IPS-18a (cell line): Measurements from ENCODE around the gene GMIP.
A peak's percentile ranks its signal among the peaks of the same experiment; 100 is the strongest.
"Not testable (repeated sequence)": the region's sequence is repeated elsewhere in the genome, so short reads cannot be mapped to it uniquely, and the experiment has no call there.

ENCODE experiments used
- H3K27ac ChIP-seq: one replicate; pipeline ENCODE4 v1.5.1; 2013; ENCODE audit warnings: low read length
- H3K27me3 ChIP-seq: one replicate; pipeline ENCODE4 v1.6.1; 2013; ENCODE audit warnings: mild to moderate bottlenecking, low read length; ENCODE audit not compliant: control insufficient read depth, insufficient read depth
- H3K36me3 ChIP-seq: one replicate; pipeline ENCODE4 v1.6.1; 2013; ENCODE audit warnings: low read depth, low read length; ENCODE audit not compliant: control insufficient read depth
- H3K4me1 ChIP-seq: one replicate; pipeline ENCODE4 v1.6.1; 2013; ENCODE audit warnings: low read depth, low read length; ENCODE audit not compliant: control insufficient read depth
- H3K4me3 ChIP-seq: one replicate; pipeline ENCODE4 v1.5.1; 2013; ENCODE audit warnings: low read length
- H3K9ac ChIP-seq: one replicate; pipeline ENCODE4 v1.6.1; 2013; ENCODE audit warnings: mild to moderate bottlenecking, low read length, moderate library complexity
- H3K9me3 ChIP-seq: one replicate; pipeline ENCODE4 v1.6.1; 2013; ENCODE audit warnings: low read depth, low read length; ENCODE audit not compliant: control insufficient read depth

GMIP gene

DNA sequence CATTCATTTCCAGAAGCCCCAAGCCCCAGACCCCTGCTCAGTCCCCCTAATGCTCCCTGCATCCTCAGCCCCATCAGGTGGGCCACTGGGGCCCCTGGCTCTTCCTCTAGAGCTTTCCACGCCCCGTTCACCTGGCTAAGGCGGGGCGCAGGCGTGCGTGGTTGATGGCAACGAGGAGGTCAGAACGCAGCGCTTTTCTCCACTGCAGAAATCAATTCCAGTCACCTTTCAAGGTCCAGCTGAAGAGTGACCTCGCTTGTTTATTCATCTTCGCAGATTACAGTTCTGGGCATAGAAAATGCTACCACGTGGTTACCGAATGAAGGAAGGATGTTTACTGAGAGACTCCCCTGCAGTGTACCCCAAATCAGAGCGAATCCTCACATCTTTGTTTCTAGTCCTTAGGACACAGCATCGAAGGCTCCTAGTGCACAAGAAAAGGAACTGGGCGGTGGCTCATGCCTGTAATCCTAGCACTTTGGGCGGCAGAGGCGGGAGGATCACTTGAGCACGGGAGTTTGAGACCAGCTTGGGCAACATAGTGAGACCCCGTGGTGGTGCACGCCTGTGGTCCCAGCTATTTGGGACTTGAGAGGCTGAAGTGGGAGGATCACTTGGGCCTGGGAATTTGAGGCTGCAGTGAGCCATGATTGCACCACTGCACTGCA lies 24.1 kb downstream of the GMIP start:
- peak overlapping the region; percentile 55 for H3K4me3 ChIP-seq
- no peak overlapping the region for H3K9ac ChIP-seq
- H3K27ac ChIP-seq: no peak overlapping the region
- no peaks in the 10 kb centered on the region for H3K9me3 ChIP-seq
- H3K4me1 ChIP-seq: no peaks in the 10 kb centered on the region
- H3K36me3 ChIP-seq: peaks cover 12% of the 10 kb centered on the region
- H3K27me3 ChIP-seq: peaks cover 23% of the 10 kb centered on the region

DNA sequence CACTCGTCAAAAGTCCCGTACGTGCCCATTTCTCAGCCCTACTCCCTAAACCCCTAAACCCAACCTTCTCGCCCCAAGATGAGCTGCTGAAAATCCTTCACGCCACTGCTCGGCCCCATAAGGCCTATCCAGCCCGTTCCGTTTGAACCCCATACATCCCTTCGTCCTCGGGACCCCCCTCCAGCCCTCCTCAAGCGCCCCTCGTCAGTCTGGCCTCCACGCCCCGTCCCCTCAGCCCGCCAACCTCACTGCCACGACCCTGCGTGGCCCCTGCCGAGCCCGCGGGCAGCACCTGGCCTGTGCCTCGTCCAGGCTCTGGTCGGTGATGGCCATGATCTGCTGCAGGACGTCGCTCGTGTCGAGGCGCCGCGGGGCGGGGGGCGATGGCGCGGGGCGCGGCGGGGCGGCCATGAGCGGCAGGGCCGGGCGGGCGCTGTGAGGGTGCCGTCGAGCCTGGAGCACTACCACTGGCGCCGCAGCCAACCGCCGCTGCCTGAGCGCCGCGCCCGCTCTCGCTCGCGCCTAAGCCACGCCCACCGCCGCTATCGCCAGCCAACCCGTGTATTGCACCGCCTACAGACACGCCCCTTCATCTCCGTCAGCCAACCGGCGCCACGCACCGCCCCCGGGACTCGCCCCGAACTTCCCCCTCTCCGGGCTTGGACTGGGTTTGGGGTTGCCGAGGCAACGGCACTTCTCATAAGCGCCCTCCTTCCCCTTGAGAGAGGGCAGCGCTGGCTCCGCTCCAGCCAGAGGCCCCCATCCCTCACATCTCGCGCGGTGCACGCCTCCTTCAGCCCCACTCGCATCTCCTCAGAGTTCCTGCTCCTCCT lies 25.0 kb downstream of the GMIP start, which contains the start of gene PBX4:
Gene PBX4, minus strand, starts transcription at position 469 of the 833 bp plus-strand sequence. Its CDS starts 58 bp downstream, at position 411.
- Histone ChIP-seq H3K9me3 (no peaks in the 10 kb centered on the region), H3K27ac (no peak within 1 kb of the TSS), H3K4me3 (peak within 1 kb of the TSS; percentile 55), H3K27me3 (peaks cover 23% of the 10 kb centered on the region), H3K36me3 (peaks cover 5% of the 10 kb centered on the region), H3K9ac (peak within 1 kb of the TSS; percentile 6), H3K4me1 (no peaks in the 10 kb centered on the region)

DNA sequence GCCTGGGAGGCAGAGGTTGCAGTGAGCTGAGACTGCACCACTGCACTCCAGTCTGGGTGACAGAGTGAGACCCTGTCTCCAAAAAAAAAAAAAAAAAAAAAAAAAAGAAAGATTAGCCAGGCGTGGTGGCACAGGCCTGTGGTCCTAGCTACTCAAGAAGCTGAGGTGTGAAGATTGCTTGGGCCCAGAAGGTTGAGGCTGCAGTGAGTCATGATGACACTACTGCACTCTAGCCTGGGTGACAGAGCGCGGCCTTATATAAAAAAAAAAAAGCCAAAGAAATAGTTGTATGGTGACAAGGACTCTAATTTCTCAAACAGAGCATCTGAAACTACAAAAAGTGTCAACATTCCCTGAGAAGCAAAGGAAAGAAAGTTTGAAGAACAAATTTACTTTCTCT lies 28.4 kb downstream of the GMIP start:
- H3K36me3 ChIP-seq: no peaks in the 10 kb centered on the region
- H3K9ac ChIP-seq: no peak overlapping the region
- no peaks in the 10 kb centered on the region for H3K9me3 ChIP-seq
- no peak overlapping the region for H3K27ac ChIP-seq
- H3K4me3 ChIP-seq: no peak overlapping the region
- no peaks in the 10 kb centered on the region for H3K4me1 ChIP-seq
- H3K27me3 ChIP-seq: peaks cover 23% of the 10 kb centered on the region

DNA sequence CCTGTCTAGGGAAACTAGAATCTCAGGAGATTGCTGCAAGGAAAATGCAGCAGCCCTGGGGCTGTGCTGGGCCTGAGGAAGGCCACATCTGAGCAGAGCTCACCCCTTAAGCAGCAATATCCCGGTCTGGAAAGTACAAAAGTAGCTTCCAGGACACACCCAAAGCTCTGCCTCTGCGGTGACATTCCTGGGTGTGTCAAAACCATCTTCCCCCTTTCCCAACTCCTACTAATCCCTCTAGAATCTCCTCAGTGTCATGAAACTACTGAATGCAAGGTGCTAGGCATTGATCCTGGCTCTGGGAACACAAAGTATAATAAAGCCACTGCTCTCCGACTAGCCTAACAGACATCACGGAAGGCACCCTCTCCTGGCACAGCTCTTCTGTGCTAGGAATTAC lies 30.0 kb downstream of the GMIP start:
- H3K9ac ChIP-seq: no peak overlapping the region

DNA sequence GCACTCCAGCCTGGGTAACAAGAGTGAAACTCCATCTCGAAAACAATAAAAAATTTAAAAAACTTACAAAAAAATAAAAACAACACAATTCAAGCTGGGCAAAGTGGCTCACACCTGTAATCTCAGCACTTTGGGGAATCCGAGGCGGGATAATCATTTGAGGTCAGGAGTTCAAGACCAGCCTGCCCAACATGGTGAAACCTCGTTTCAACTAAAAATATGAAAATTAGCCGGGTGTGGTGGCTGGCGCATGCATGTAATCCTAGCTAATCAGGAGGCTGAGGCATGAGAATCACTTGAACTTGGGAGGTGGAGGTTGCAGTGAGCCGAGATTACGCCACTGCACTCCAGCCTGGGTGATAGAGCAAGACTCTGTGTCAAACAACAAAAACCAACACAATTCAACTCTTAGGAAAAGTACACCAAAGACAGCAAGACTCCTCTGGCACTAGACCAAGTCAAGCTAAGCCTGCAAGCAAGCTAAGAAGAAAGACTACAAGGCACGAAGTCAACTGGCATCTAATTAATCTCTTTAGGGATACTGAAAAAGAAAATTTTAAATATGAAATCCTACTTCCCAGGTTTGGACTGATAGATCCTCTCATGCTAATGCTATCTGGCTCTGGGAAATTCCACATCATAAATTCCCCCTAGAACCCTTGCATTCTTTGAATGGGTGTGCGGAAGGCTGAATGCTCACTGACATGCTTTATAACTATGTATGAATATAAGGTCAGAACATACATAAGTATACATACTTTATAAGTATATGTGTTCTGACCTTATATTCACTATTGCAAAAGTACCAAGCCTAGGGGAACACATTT lies 32.9 kb downstream of the GMIP start:
- no peak overlapping the region for H3K27ac ChIP-seq
- H3K9me3 ChIP-seq: no peaks in the 10 kb centered on the region
- no peak overlapping the region for H3K4me3 ChIP-seq
- H3K4me1 ChIP-seq: no peaks in the 10 kb centered on the region
- H3K9ac ChIP-seq: no peak overlapping the region
- no peaks in the 10 kb centered on the region for H3K27me3 ChIP-seq
- no peaks in the 10 kb centered on the region for H3K36me3 ChIP-seq

More for the DNA sequence above, 30.0 kb downstream of the GMIP start:
- peaks cover 14% of the 10 kb centered on the region for H3K27me3 ChIP-seq
- no peak overlapping the region for H3K27ac ChIP-seq
- H3K9me3 ChIP-seq: no peaks in the 10 kb centered on the region
- no peaks in the 10 kb centered on the region for H3K36me3 ChIP-seq
- H3K4me1 ChIP-seq: no peaks in the 10 kb centered on the region
- no peak overlapping the region for H3K4me3 ChIP-seq

DNA sequence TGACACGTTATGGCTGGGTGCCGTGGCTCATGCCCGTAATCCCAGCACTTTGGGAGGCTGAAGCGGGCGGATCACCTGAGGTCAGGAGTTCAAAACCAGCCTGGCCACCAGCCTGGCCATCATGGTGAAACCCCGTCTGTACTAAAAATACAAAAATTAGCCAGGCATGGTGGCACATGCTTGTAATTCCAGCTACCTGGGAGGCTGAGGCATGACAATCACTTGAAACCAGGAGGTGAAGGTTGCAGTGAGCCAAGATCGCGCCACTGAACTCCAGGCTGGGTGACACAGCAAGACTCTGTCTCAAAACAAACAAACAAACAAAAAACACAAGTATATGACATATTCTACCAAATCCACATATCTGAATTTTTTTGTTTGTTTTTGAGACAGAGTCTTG lies 36.8 kb downstream of the GMIP start:
- not testable (repeated sequence) for H3K4me3 ChIP-seq, H3K4me1 ChIP-seq, H3K36me3 ChIP-seq, H3K9me3 ChIP-seq, H3K27ac ChIP-seq, H3K27me3 ChIP-seq, H3K9ac ChIP-seq

DNA sequence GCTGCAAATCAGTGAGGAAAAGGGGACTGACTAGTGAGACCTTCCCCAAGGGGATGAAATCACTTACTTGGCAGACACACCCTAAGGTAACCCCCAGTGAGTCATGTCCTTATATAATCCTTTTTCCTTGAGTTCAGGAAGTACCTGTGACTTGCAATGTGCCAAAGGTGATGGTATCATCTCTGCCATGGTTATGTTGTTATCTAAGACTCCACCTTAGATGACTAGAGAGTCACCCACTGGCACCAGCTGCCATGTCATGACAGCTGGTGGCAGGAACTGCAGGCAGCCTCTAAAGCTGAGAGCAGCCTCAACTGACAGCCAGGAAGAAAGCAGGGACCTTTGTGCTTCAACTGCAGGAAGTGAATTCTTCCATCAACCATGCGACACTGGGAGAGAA lies 37.4 kb downstream of the GMIP start:
- Histone ChIP-seq H3K27ac (no peak overlapping the region), H3K4me3 (no peak overlapping the region), H3K27me3 (no peaks in the 10 kb centered on the region), H3K9ac (no peak overlapping the region), H3K4me1 (peaks cover 5% of the 10 kb centered on the region), H3K9me3 (no peaks in the 10 kb centered on the region), H3K36me3 (no peaks in the 10 kb centered on the region)

DNA sequence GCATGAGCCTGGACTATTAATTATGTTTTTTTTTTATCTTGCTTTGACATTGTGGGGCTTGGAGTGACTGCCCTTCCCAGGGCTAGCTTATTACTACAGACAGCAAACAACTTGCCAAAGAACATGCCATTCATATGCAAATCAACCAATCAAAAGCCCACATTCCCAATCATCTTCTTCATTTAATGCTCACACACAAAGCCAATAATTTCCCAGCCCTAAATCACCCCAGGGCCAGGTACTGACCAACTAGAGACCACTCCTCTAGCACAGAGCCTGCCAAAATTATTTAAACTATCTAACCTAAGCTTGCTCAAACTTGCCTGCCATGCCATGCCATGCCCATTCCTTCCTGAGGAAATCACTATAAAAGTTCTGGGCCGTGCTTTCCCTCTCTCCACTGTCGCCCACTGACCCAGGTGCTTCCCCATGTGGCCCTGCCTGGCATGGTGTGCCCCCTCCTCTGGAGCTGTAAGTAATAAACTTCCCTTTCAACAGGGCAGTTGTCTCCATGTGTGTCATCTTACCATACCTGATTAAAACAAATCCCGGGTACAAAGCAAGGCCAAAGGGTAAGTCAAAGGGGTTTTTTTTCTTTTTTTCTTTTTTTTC lies 40.6 kb downstream of the GMIP start:
- Histone ChIP-seq H3K27ac (no peak overlapping the region), H3K36me3 (no peaks in the 10 kb centered on the region), H3K4me3 (no peak overlapping the region), H3K9me3 (no peaks in the 10 kb centered on the region), H3K27me3 (no peaks in the 10 kb centered on the region), H3K9ac (no peak overlapping the region), H3K4me1 (peaks cover 5% of the 10 kb centered on the region)

DNA sequence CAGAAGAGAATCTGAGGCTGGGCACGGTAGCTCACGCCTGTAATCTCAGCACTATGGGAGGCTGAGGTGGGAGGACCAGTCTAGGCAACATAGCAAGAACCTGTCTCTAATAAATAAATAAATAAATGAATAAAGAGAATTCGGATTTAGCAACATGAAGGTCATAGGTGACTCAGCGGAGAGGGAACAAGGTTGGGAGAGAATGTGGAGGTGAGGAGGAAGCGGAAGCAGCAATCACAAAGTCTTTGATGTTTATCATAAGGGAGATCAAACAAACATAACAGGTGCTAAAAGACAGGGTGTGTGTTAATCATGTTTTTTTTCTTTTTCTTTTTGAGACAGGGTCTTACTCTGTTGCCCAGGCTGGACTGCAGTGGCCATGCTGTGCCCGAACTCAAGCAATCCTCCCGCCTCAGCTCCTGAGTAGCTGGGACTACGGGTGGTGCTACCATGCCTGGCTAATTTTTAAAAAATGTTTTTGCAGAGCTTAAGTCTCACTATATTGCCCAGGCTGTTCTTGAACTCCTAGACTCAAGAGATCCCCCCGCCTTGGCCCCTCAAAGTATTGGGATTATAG lies 41.2 kb downstream of the GMIP start:
- Histone ChIP-seq H3K4me3 (no peak overlapping the region), H3K4me1 (peaks cover 5% of the 10 kb centered on the region), H3K9ac (no peak overlapping the region), H3K27ac (no peak overlapping the region), H3K27me3 (no peaks in the 10 kb centered on the region), H3K36me3 (no peaks in the 10 kb centered on the region), H3K9me3 (no peaks in the 10 kb centered on the region)

DNA sequence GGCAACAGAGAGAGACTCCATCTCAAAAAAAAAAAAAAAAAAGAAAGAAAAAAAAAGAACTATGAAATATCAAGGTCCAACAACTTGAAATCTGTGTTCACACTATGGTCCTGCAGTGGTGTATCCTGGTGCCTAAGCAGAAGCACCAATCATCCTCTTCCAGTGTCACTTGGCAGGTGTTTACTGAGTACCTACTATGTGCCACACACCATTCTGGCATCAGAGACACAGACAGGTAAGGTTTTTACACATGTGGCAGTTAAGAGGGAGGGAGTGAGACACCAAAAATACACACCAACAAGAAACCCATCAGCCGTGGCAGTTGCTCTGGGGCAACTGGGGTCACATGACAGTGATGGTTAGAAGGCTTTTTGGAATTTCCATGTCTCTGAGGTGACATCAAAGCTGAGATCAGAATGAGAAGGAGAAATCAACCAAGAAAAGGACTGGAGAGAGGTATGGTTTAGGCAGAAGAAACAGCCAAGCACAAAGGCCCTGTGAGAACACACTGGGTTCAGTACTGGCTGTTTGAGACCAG lies 42.6 kb downstream of the GMIP start:
- H3K4me1 ChIP-seq: peaks cover 5% of the 10 kb centered on the region
- H3K27ac ChIP-seq: no peak overlapping the region
- no peaks in the 10 kb centered on the region for H3K36me3 ChIP-seq

More for the DNA sequence above, 42.6 kb downstream of the GMIP start:
- no peaks in the 10 kb centered on the region for H3K27me3 ChIP-seq
- H3K9me3 ChIP-seq: no peaks in the 10 kb centered on the region
- H3K9ac ChIP-seq: no peak overlapping the region
- H3K4me3 ChIP-seq: no peak overlapping the region
